ENCODE results near the gene CD6.

DNA sequence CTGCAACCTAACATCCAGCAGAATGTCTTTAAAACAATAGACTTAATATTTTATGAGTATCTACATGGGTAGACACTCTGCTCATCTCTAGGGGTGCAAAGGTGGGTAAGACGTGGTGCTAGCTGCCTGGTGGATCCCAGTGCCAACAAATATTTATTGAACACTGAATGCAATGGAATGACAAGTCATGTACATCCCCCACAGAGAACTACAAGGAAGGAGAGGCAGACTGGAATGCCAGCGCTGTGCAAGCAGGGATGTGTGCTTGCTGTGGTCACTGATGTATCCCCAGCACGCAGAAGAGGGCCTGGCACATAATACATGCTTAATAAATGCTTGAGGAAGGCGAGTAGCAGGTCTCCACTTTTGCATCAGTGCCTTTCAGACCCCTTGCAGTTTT lies 61.9 kb downstream of the CD6 start:
- TF ChIP-seq CTCF (optimal IDR thresholded peaks at IDR 0.05 in 1 of 3, IDR thresholded peaks at IDR 0.05 in 1 of 3, conservative IDR thresholded peaks at IDR 0.05 in 1 of 3; ENCODE audit: extremely low read depth in 1 of 3, insufficient read depth in 2 of 3, low read length in 3 of 3) (no peak), EZH2 (IDR thresholded peaks at IDR 0.05; ENCODE audit: low read length) (no peak)

Data from keratinocyte (primary cell).